ENCODE measurements around the gene HGD.

- TF ChIP-seq CTCF (IDR thresholded peaks at IDR 0.05; ENCODE audit: low read depth, low read length) (no peak), EZH2phosphoT487 (IDR thresholded peaks at IDR 0.05; ENCODE audit: low read depth) (no peak)
These were observed 24.0 kb upstream of the HGD start for GRCh38 chr3:120705884-120706582.

Measured in OCI-LY3 (cell line).